Esophagus muscularis mucosa (tissue), 4 donors: ENCODE results near the gene C16orf96. TPM values are rescaled to one million over a fixed set of nuclear protein-coding genes. Genes with fewer than 3 reads are reported as not detected.

ENCODE experiments used
- DNase-seq: peaks from one replicate; pipeline ENCODE4 v3.0.0-alpha.2; 2017; ENCODE audit errors: extremely low spot score
- H3K27ac ChIP-seq, 4 donors: fragments of 200-600 bp; sonication (generic); replicated peaks in 1 of 4; 1 replicate in 3 of 4; 2 replicates in 1 of 4; pipeline ENCODE4 v1.5.1; 2016 to 2019; ENCODE audit warnings: mild to moderate bottlenecking in 1 of 4
- H3K27me3 ChIP-seq, 4 donors: fragments of 200-600 bp; sonication (generic); one replicate each; pipeline versions ENCODE4 v1.5.1 to v1.6.0; 2016 to 2019
- H3K36me3 ChIP-seq, 4 donors: fragments of 200-600 bp; sonication (generic); one replicate each; pipeline ENCODE4 v1.5.1; 2016 to 2019
- H3K4me1 ChIP-seq, 4 donors: fragments of 200-600 bp; sonication (generic); one replicate each; pipeline ENCODE4 v1.5.1; 2016 to 2019
- H3K4me3 ChIP-seq, 4 donors: fragments of 200-600 bp; sonication (generic); 1 replicate in 2 of 4; 2 replicates in 2 of 4; pipeline ENCODE4 v1.5.1; 2016 to 2019; ENCODE audit warnings: mild to moderate bottlenecking in 4 of 4, moderate library complexity in 1 of 4
- H3K9me3 ChIP-seq, 4 donors: fragments of 200-600 bp; sonication (generic); 1 replicate in 3 of 4; 2 replicates in 1 of 4; pipeline ENCODE4 v1.5.1; 2016 to 2019
- EP300 ChIP-seq: sonication (generic); formaldehyde crosslinking; IDR thresholded peaks from one replicate; pipeline ENCODE4 v1.6.1; 2017; ENCODE audit warnings: antibody characterized with exemption
- POLR2A ChIP-seq: fragments of 450-650 bp; IDR thresholded peaks from one replicate; pipeline ENCODE4 v1.6.1; 2017; ENCODE audit warnings: antibody characterized with exemption, moderate library complexity, mild to moderate bottlenecking, low read depth
- POLR2AphosphoS5 ChIP-seq, 2 donors: sonication (generic); formaldehyde crosslinking; IDR thresholded peaks; one replicate each; pipeline ENCODE4 v1.6.1; 2017; ENCODE audit warnings: antibody characterized with exemption in 2 of 2
- WGBS: methylation state at CpG from one replicate; pipeline ENCODE4 v1.1.5; 2018; 5-methylcytosine and 5-hydroxymethylcytosine counted together
- intact Hi-C: fragments of 100-400 bp; cut with DNase I; formaldehyde crosslinking; loops from one replicate; pipeline ENCODE4 v1.15.1; 2023
- total RNA-seq, 4 donors: library from RNA; depleted of rRNA; stranded (reverse); fragments of >200 nt; gene quantifications; one replicate each; pipeline versions ENCODE4 v1.1.0 to v1.2.1, GENCODE V29; 2016
- TF ChIP-seq, protein P1 (sequence below), 3 experiments: fragments of 200-600 bp in 2 of 3; fragments of 450-650 bp in 1 of 3; sonication (generic) in 2 of 3; IDR thresholded peaks; one replicate each; pipeline ENCODE4 v1.5.1; 2017 to 2019; ENCODE audit warnings: antibody characterized with exemption in 3 of 3, mild to moderate bottlenecking in 2 of 3, moderate library complexity in 1 of 3

Gene C16orf96
- total RNA-seq, 4 donors from 2014 or later, result not detected

DNA sequence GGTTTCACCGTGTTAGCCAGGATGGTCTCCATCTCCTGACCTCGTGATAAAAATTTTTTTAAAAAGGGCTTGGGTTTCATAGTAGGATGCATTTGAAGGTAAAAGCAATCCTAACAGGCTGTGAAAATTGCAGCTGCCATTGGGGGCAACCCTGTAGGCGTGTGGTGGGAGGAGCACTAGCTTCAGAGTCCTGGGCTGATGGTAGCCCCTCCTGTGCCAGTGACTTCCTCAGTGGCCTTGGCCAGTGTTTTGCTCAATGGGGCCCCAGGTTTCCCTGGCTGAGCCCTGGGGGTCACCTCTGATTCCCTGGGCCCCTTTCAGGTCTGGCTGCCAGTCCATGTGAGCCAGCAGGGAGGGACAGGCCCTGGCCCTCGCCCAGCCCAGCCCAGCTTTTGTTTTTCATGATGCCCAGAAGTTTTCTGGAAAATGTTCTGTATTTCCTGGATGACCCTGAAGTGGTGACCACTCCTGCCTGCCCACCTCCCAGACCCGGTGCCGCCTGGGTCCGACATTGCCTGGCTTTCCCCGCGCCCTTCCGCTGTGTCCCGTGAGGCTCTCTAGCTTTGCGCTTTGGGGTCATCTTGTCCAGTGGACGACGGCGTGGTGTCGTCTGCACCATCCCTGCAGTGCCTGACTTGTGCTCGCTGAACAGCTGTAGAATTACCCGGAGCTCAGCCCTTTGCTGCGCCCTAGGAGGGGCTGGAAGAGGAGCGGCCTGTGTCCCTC is 77.9 kb downstream of the C16orf96 start:
- TF ChIP-seq POLR2AphosphoS5 (IDR thresholded peaks at IDR 0.05) (no peak), EP300 (no peak), POLR2A (no peak)
- TF ChIP-seq, protein P1, sequence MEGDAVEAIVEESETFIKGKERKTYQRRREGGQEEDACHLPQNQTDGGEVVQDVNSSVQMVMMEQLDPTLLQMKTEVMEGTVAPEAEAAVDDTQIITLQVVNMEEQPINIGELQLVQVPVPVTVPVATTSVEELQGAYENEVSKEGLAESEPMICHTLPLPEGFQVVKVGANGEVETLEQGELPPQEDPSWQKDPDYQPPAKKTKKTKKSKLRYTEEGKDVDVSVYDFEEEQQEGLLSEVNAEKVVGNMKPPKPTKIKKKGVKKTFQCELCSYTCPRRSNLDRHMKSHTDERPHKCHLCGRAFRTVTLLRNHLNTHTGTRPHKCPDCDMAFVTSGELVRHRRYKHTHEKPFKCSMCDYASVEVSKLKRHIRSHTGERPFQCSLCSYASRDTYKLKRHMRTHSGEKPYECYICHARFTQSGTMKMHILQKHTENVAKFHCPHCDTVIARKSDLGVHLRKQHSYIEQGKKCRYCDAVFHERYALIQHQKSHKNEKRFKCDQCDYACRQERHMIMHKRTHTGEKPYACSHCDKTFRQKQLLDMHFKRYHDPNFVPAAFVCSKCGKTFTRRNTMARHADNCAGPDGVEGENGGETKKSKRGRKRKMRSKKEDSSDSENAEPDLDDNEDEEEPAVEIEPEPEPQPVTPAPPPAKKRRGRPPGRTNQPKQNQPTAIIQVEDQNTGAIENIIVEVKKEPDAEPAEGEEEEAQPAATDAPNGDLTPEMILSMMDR (IDR thresholded peaks at IDR 0.05), result no peak
- Histone ChIP-seq H3K4me3 (no peak overlapping the region), H3K36me3 (peaks cover 0 to 44% (median 14%) of the 10 kb centered on the region in 4 donors), H3K27me3 (no peaks in the 10 kb centered on the region), H3K9me3 (peaks cover 0 to 7% (median 0%) of the 10 kb centered on the region in 4 donors), H3K27ac (no peak overlapping the region), H3K4me1 (peaks cover 0 to 46% (median 17%) of the 10 kb centered on the region in 4 donors)
- WGBS, result 95% methylated on average over 19 of the region's 20 CpGs
- intact Hi-C loops, result no loop called here
- DNase-seq, result no peak

DNA sequence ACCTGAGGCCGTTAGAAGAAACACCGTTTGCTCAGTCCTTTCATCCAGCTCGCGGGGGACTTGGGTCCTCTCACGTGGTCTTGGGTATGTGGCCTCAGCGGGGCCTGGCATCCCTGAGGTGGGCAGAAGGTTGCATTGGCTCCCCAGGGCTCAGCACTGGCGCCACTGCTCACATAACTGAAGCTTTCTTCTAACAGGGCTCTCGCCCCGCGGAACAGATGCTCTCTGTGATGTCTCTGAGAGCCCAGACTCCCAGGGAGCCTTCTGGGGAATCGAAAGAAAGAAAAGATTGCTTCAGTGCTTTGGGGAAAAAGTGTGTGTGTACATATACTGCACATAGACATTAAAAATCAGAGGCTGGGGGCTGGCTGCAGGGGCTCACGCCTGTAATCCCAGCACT is 78.6 kb downstream of the C16orf96 start:
- intact Hi-C loops, result no loop called here
- WGBS, result 95% methylated on average over 7 of the region's 12 CpGs
- DNase-seq, result no peak
- TF ChIP-seq EP300 (no peak), POLR2AphosphoS5 (IDR thresholded peaks at IDR 0.05) (no peak), POLR2A (no peak)
- TF ChIP-seq, protein P1 (IDR thresholded peaks at IDR 0.05), result no peak
- Histone ChIP-seq H3K36me3 (peaks cover 0 to 50% (median 14%) of the 10 kb centered on the region in 4 donors), H3K4me3 (no peak overlapping the region), H3K9me3 (peaks cover 0 to 7% (median 0%) of the 10 kb centered on the region in 4 donors), H3K27ac (no peak overlapping the region), H3K27me3 (no peaks in the 10 kb centered on the region), H3K4me1 (peaks cover 1 to 46% (median 18%) of the 10 kb centered on the region in 4 donors)

DNA sequence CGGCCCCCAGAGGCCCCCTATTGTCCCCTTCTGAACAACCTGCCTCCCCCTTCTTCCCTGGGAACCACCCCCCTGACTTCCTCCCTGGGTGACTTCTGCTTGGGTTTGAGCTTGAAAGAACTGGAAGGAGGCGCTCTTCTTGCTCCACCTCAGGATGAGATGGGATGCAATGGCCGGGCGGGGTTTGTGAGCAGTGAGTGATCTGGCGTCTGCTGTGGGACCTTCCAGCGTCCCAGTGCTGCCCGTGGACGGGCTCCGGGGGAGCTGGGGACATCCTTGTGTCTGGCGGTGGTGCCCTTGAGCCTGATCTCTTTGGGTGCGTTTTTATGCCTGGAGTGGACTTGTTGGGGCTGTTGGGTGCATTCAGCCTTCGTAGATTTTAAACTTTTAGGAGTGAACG is 80.1 kb downstream of the C16orf96 start:
- Histone ChIP-seq H3K27ac (no peak overlapping the region), H3K4me1 (peaks cover 6 to 60% (median 32%) of the 10 kb centered on the region in 4 donors), H3K27me3 (no peaks in the 10 kb centered on the region), H3K36me3 (peaks cover 0 to 56% (median 17%) of the 10 kb centered on the region in 4 donors), H3K9me3 (peaks cover 0 to 2% (median 0%) of the 10 kb centered on the region in 4 donors), H3K4me3 (no peak overlapping the region)
- no peak for TF ChIP-seq EP300
- TF ChIP-seq, protein P1 (IDR thresholded peaks at IDR 0.05), result no peak
- TF ChIP-seq POLR2AphosphoS5 (IDR thresholded peaks at IDR 0.05), result no peak
- no peak for TF ChIP-seq POLR2A
- intact Hi-C loops, result no loop called here
- DNase-seq, result no peak
- WGBS, result 88% methylated on average over 8 of the region's 13 CpGs

DNA sequence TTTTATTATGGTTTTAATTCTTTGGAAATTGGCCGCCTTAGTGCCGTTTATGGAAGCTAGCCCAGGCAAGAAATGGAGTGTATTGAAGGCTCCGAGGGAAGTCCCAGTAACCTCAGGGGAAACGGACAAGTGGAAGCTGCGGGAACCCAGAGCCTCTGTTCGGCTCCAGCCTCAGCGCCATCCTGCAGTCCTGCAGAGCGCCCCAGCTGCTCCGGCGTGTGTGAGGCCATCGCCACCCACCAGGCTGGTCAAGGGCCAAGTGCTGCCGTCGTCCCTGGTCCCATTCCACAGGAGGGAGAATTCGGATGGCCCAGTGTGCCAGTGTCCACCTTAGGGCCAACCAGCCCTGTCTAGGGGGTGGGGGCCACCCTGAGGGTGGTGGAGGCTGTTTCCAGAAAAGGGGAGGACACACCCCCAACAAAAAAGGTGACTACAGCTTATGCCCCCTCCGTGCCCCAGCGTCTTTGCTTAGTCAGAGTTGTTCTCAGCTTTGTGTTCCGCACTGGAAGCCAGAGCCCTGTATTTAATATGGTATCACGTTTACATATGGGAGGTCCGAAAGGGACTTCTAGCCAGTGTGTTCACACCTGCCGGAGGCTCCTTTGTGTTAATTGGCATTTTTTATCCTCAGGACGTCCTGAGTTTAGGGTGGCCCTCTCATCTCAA is 81.5 kb downstream of the C16orf96 start:
- Histone ChIP-seq H3K9me3 (no peaks in the 10 kb centered on the region), H3K27me3 (no peaks in the 10 kb centered on the region), H3K36me3 (peaks cover 0 to 51% (median 17%) of the 10 kb centered on the region in 4 donors), H3K4me1 (peaks cover 6 to 65% (median 32%) of the 10 kb centered on the region in 4 donors), H3K4me3 (no peak overlapping the region), H3K27ac (no peak overlapping the region)
- intact Hi-C loops, result no loop called here
- WGBS, result 74% methylated on average over 15 of the region's 21 CpGs
- DNase-seq, result no peak
- TF ChIP-seq POLR2A, result no peak
- TF ChIP-seq EP300, result no peak
- TF ChIP-seq, protein P1 (IDR thresholded peaks at IDR 0.05), result no peak
- no peak for TF ChIP-seq POLR2AphosphoS5 (IDR thresholded peaks at IDR 0.05)
